ENCODE measurements around the gene POLR3K.
"Not testable (repeated sequence)": the region's sequence is repeated elsewhere in the genome, so short reads cannot be mapped to it uniquely, and the experiment has no call there.

Gene POLR3K

DNA sequence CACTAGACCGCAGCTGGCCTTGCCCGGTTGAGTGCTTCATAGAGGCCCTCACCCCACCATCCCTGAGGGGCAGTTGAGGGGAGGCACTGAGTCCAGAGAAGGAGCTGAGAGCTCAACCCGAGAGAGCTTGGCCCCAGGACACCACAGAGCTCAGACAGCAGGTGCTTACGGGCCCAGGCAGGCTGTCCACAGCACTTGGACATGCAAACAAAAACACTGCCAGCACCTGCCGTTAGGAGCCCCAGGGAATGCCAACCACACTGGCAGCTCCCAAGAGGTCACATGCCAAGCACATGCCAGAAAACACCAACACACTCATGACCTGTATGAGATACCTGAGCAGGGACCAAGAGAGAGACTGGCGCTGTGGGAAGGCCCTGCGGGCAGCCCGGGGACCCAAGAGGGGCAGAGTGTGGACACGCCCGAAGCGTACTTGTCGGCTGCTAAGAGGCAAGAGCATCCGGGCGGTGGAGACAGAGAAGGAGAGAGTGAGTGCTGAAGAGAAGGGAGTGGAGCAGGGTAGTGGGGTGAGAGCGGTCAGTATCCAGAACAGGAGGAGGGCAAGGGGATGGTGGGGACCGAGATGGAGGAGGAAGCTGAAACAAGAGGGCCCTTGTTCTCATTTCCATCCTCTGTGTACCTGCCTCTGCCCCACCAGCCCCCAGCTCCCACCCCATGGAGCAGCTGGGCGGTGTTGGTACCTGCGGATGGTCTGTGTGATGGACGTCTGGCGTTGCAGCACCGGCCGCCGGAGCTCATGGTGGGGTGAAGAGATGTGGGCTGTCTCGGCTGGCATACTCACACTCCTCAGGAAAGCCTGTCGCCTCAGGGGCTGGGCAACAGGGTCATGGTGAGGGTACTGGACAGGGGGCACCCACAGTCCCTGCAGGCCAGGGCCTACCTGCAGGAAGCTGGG is 10.8 kb upstream of the POLR3K start:
- no peak for DNase-seq

DNA sequence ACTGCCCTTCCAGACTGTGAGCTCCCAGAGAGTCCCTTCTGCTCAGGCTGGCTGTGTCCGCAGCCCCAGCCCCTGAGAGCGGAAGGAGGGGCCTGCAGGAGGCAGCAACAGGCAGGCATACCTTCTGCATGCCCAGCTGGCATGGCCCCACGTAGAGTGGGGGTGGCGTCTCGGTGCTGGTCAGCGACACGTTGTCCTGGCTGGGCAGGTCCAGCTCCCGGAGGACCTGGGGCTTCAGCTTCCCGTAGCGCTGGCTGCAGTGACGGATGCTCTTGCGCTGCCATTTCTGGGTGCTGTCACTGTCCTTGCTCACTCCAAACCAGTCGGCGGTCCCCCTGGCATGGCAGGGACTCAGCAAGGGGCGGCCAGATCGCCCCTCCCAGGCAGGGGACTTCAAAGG is 10.1 kb upstream of the POLR3K start:
- no peak for DNase-seq

DNA sequence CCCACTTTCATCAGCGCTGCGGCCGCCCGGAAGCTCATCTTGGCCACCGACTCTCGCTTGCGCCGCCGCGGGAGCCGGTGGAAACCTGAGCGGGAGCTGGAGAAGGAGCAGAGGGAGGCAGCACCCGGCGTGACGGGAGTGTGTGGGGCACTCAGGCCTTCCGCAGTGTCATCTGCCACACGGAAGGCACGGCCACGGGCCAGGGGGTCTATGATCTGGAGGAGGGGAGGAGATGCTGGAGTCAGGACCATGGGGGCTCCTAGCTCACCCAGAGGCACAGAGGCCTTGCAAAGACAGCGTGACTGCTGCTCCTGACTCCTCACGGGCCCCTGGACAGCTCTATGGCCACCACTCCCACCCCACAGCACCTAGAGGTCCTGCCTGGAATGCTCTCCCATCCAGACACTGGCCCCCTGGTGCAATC is 9.6 kb upstream of the POLR3K start:
- DNase-seq = no peak

DNA sequence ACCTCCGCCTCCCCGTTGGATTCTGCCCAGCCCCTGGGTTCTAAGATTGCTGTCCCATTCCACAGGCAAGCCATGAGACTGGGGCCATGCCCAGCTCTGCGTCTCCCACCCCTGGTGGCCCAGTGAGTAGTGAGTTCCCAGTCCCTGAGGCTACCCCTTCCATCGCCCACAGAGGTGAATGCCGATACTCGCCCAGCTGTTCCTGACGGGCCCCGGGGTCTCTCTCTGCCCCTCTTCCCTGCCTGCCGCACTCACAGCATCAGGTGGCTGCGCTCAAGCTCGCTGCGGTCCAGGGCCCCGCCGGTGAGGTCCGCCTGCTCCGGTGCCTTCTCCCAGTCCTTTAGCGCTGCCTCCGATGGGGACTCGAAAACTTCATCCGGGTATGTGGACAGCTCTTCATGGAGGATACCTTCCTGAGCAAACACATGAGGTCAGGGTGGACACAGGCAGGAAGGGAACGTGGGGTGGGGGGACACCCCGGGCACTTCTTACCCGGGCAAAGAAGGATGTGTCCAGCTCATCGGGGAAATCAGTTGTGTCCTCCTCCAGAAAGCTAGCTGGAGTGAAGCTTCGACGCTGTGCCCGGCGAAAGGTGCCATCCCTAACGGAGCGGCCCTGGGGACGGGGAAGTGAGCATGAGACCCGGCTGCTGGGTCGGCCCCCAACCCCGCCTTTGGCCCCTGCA is 9.0 kb upstream of the POLR3K start:
- no peak for DNase-seq

DNA sequence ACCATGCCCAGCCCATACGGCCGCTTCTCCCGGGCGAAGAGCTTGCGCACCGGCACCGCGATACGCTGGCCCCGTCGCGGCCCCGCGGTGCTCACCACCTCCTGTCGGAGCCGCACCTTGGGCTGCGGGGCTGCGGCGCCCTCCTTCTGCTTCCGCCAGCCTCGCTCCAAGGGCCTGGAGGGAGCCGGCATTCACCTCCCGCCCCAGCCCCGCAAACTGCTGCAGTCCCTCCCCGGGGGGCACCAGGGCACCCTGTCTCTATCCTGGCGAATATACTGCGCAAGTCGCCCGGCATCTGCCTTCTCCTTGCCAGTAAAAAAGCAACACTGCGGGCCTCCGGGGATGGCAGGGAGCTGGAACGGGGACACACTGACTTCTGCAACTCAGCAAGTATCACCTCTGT is 8.5 kb upstream of the POLR3K start:
- DNase-seq = no peak

DNA sequence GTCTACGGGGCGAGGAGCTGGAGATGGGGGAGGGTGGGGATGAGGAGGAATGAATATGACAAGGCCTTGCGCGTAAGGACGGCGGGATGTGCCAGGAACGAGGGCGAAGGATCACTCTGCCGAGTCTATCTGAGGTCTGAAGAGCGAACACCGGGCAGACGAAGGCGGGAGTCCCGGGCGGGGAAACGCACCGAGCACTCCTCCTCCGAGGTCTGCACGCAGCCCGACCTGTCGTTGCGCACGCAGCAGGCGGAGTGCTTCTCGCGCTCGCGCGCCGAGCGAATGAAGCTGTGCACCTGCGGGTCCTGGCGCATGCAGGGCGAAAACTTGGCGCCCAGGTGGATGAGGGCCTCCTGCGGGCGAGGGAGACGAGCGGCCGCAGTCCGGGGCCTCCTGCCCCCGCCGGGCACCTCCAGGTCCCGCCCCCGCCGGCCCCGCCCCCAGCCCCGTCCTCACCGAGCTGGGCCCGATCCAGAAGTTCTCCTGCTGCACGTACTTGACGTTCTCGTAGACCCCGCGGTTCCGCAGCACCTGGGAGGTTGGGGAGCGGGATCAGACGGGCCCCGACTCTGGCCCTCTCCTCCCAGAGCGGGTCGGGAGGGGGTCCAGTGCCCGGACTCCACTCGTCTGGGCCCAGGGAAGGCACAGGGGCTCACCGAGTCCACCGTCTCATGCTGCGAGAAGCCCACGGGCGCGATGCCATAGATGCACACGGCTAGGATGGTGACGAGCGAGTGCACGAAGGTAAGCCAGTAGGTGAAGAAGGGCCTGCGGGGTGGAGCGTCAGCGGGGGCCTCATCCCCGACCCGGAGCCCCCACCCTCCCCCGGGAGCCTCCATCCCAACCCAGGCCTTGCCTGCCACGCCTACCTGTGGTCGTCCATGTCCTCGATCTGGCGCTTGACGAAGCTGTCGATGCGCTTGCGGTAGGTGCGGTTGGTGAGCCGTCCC is 7.8 kb upstream of the POLR3K start:
- no peak for DNase-seq

DNA sequence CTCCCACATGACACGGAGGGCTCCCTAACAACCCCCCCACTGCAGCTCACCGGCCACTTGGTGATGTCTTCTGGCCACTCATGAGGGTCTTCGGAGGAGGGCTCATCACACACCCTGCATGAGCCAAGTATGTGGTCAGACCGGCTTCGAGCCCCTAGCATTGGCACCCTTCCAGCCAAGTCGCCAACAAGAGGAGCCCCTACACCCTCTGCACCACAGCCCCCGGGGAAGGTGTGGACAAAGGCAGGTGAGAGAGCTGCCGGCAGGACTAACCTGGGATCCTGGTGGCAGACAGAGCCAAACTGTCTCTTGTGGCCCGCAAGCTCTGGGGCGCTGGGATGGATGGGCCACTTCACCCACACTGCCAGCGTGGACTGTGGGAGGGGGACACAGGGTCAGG is 6.8 kb upstream of the POLR3K start:
- DNase-seq = no peak

DNA sequence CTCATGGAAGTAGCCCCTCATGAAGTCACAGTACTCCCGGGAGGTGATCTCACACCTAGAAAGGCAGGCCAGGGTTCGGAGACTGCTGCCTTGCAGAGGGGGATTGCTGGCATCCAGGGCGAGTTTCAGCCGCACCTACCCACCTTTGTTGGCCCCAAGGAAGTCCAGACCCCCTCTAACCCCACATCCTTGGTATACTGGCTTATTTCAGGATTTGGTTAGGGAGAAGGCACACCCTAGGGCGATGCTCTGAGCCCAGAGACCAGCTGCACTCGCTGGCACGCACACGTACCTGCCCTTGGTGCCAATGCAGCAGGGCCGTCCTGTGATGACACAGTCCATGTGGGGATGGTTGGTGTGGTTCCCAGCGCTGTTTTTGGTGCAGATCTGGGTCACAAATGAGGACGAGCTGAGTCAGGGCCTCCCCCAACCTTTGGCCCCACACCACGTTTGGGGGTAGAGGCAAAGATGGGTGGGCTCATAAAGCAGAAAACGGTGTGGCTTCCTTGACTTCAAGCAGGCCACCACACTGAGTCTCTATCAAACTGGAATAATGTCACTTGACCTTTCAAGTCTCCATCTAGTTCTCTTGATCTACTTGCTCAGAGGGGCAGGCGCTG is 6.1 kb upstream of the POLR3K start:
- DNase-seq = no peak

DNA sequence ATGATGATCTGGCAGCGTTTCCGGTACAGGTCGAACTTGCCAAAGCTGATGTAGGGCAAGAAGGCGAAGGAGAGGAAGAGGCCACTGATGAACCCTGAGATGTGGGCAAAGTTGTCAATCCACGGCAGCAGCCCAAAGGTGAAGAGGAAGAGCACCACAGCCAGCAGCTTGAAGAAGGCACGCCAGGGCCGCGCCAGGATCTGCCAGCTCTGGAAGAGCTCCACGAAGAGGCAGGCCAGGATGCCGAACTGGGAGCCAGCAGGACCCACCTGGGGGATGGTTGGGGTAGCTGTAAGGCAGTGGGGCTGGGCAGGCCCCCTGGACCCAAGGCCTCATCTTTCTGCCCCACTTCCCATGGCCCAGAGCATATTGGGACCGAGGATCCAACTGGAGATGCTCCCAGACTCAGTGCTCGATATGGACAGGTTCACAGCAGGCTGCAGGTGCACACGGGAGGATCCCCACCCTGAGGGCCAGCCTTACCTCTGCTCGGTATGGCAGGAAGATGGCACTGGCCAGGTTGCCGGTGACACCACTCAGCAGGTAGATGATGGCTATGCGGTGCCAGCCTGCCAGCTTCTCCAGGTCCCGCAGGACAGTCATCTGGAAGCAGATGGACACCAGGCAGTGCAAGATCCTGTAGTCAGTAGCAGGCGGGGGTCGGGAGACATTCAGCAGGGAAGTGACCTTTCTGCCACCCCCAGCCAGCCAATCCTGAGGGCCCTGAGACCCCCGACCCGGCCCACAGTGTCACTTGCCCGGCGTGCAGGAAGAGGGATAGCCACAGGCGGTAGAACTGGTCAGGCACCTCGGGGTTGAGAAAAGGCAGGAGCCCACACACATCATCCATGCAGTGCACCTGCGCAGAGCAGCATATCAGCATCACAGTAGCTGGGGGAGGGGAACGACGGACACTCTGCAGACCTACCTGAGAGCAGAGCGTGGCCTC is 5.4 kb upstream of the POLR3K start:
- DNase-seq = no peak

DNA sequence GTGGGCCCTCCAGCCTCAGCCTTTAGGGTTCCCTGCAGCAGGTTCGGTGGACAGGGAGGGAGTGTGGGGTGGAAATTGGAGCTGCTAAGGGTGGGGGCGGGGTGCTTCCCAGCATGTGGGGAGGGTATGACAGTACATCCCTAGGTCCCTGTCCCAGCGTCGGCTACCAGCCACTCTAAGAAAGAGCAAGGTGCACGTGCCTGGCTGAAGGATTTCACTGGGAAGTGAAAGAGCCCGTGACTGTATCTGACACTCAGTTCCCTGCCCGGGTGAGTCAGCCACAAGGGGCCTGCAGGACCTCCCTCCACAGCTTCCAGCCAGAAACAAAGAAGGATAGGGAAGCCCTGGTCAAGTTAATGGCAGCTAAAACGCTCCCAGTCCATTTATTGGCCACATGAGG is 4.3 kb upstream of the POLR3K start:
- no peak for DNase-seq

DNA sequence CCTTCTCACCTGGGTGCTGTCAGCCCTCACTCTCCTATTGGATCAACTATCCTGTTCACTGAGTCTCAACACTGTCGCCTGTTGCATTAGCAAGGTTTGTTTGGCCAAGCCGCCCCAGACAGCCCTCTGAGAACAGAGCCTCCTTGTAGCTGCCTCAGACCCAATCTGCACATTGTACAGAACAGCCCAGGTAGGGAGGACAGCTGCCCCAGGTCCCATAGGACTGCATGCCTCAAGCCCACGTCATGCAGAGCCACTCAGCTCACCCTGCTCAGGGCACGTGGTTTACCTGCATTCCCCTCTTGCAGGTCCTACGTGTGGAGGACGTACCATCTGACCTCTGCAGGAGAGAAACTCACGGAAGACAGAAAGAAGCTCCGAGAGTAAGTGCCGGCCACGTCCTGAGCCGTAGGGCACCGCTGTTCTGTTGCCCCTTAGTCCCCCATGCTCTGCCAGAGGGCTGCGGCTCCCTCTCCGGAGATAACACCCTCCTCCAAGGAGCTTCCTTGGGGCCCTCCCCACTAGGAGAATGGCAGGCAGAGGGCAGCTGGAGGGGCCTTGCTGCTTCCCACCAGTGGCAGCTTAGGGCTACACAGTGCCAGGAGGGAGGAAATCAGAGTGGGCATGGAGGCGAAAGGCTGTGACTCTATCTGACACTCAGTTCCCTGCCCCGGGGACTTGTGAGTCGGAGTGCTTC is 3.0 kb upstream of the POLR3K start:
- no peak for DNase-seq

DNA sequence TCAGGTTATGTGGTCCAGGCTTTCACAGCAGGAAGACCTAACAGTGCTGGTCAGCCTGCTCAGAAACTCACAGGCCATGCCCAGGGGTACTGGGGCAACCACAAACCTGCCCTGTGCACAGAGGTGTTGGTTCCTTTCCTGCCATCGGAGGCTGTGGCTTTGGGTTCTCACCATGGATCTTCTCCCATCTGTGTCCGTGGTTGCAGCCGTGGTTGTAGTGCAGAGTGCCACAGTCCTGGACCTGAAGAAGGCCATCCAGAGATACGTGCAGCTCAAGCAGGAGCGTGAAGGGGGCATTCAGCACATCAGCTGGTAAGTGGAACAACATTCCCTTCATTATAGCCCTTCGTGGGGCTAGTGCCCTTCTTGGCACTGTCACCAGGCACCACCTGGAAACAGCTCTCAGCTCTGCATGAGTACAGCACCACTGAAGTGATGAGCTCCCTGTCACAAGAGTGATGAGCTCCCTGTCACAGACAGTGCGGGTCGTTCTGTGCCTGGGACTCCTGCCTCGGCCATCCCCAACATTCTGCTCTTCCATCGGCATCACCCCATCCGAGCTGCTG is 2.2 kb upstream of the POLR3K start:
- DNase-seq = no peak

DNA sequence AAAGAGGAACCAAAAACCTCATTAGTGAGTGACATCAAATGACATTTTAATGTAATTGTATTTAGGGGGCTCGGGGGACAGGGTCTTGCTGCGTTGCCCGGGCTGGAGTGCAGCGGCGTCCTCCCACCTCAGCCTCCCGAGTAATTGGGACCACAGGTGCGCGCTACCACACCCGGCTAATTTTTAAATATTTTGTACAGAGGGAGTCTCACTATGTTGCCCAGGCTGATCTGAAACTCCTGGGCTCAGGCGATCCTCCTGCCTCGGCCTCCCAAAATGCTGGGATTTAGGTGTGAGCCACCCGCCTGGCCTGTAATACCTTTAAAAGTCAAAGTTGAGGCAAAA is 801 bp upstream of the POLR3K start:
- no peak for DNase-seq

DNA sequence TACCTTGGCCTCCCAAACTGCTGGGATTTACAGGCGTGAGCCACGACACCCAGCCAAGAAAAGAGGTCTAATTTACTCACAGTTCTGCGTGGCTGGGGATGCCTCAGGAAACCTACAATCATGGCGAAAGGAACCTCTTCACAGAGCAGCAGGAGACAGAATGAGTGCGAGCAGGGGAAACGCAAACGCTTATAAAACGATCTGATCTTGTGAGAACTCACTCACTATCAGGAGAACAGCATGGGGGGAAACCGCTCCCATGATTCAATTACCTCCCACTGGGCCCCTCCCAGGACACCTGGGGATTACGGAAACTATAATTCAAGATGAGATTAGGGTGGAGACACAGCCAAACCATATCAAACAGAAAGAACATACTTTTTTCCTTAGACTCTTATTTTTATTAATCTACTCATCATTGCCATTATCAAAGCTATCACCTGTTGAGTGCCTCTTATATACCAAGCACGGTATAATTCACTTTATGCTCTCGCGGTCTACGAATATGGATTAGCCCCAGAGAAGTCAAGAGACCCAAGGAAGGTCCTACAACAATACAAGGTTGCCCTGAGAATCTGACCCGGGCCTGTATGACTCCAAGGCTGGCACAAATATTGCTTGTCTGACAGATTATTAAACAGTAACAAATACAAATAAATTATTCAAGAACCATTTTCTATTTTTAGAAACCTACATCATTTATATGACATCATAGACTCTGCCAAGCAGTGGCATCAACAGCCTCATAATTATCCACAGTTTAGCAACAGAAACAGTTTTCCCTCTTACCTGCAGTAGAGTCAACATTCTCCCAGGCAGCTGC is 2.4 kb downstream of the POLR3K start:
- no peak for DNase-seq

DNA sequence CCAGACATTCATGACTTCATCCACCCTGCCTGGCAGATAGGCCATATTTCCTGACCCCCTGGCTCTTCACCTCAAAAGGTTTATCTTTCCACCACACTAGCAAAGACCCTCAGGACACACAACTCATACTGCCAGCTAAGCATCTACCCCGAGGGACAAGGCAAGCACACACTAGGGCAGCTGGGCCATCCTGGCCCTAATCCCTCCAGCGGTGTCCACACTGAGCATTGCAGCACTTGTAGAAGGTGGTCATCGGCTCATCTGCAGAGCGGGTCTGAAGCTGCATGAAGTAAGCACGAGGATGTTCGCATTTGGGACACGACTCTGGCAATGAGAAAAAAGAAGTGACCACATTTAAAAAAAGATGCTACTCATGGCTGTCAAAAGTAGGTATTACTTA is 6.2 kb downstream of the POLR3K start:
- no peak for DNase-seq

DNA sequence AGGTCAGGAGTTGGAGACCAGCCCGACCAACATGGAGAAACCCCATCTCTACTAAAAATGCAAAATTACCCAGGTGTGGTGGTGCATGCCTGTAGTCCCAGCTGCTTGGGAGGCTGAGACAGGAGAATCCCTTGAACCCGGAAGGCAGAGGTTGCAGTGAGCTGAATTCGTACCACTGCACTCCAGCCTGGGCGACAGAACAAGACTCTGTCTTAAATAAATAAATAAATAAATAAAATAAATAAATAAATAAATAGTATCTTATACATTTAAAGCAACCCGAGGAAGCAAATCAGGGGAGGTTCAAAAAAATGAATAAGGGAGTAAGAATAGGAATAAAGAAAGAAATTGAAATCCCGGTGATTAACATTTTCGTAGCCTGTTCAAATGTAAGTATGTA is 6.9 kb downstream of the POLR3K start:
- DNase-seq = not testable (repeated sequence)

DNA sequence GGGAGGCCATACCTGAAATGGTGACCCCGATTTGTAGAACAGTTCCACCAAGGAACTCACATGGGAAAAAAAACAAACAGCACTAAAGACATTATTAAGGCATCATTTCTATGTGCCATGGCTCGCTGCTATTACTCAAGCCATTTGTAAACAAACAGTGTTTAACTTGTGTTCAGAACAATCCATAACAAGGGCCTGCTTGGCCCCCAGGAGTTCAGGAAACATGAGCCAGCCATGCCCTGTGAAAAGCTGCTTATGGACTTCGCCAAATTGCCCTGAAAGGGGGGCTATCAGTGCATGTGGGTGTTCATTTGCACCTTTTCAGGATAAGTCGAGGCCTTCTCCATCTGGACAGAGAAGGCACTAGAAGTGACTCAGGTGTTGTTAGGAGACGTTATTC is 8.0 kb downstream of the POLR3K start:
- no peak for DNase-seq

DNA sequence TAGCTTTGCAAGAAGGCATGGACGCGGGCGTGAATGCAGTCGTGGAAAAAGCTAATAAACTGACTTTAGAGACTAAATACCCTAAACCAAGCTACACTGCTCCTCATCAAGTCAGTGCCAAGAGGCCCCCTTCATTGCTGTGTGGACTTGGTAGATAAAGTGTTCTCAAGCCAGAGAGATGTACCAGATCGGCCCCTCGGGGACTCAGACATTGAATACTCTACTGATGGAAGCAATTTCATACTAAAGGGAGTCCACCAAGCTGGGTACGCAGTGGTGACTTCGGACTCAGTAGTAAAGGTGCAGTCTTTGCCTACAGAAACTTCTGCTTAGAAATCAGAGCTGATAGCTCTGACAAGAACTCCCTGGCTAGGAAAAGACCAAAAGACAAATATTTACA is 8.8 kb downstream of the POLR3K start:
- no peak for DNase-seq

DNA sequence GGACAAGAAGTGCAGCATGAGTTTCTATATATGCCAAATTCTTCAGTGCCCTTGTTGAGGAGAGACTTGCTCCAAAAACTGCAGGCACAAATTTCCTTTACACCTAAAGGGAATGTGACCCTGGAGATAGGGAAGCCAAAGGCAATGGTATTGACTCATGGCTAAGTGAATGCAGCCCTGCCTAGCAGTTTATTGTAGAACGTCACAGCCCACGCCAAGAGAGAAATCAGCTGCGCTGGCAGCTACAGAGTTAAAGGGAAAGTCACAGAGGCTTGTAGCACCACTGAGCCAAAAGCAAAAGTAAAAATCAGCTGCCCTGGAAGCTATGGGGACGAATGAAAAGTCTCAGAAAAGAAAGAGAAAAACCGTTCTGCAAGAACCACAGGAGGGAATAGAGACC is 10.1 kb downstream of the POLR3K start:
- no peak for DNase-seq

DNA sequence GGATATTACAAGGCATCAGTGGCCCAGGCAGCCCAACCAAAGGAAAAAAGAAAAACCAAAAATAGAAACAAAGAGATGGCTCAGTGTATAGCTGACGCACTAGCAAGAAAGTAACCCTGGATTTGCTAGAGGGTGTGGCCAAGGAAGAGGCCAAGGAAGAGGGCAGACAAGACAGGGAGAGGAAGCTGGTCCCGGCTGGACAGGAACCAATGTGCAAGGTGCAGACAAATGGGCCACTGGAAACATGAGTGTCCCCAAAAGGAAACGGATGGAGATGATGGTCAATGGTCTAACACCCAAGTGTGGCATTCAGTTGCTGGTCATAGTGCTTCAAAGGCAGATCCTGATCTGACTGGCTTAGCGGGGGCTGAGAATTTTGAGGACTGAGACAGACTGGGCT is 10.7 kb downstream of the POLR3K start:
- no peak for DNase-seq

Measured in CD4-positive, alpha-beta T cell treated with Interleukin-15 for 1 hour (primary cell).